ENCODE measurements around the gene PAK5.

The PAK5 gene

GRCh38 chr20:9634327-9634726 lies 204.5 kb downstream of the PAK5 start:
- H3K9ac ChIP-seq = no peak overlapping the region
- peak overlapping the region in 5 of 11 experiments; percentile 8 to 44 (median 41); a peak in 5 of 22 replicates for H3K4me2 ChIP-seq
- no peak overlapping the region for H3K27ac ChIP-seq
- H3K4me1 ChIP-seq = peaks cover 6 to 38% (median 11%) of the 10 kb centered on the region in 10 experiments; a peak in 16 of 20 replicates
- H3K4me3 ChIP-seq = no peak overlapping the region
- H3K27me3 ChIP-seq = no peaks in the 10 kb centered on the region
- H3K9me3 ChIP-seq (replicated peaks in 1 of 11) = no peaks in the 10 kb centered on the region
- TF ChIP-seq Cebpa-rat (IDR thresholded peaks at IDR 0.05) = no peak
- no peaks in the 10 kb centered on the region for H3K36me3 ChIP-seq
- no peaks in the 10 kb centered on the region for H4K20me1 ChIP-seq

DNA sequence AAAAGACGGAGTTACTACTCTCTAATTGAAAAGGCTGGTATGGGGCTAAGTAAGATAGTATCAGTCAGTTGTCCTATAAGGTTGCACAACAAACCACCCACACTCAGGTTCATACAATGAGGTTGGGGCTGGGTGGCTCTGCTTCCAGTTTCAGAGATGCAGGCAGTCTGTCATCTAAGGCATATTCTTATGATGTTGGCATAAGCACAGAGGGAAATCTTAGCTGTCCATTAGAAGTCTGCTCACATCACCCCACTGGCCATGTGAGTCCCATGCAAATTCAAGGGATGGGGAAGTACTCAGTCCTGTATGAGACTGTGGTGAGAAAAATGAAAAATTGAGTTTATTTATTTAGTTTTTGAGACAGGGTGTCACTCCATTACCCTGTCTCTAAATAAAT lies 205.9 kb downstream of the PAK5 start:
- Histone ChIP-seq H3K4me2 (peak overlapping the region in 2 of 11 experiments; percentile 32 to 34; a peak in 2 of 22 replicates), H3K36me3 (no peaks in the 10 kb centered on the region), H3K9me3 (replicated peaks in 1 of 11) (no peaks in the 10 kb centered on the region), H4K20me1 (no peaks in the 10 kb centered on the region), H3K27ac (no peak overlapping the region), H3K27me3 (no peaks in the 10 kb centered on the region), H3K9ac (no peak overlapping the region), H3K4me3 (no peak overlapping the region), H3K4me1 (peaks cover 6 to 44% (median 11%) of the 10 kb centered on the region in 10 experiments; a peak in 16 of 20 replicates)
- TF ChIP-seq Cebpa-rat (IDR thresholded peaks at IDR 0.05) = no peak

GRCh38 chr20:9632265-9632664 lies 206.6 kb downstream of the PAK5 start:
- H3K4me2 ChIP-seq = no peak overlapping the region

DNA sequence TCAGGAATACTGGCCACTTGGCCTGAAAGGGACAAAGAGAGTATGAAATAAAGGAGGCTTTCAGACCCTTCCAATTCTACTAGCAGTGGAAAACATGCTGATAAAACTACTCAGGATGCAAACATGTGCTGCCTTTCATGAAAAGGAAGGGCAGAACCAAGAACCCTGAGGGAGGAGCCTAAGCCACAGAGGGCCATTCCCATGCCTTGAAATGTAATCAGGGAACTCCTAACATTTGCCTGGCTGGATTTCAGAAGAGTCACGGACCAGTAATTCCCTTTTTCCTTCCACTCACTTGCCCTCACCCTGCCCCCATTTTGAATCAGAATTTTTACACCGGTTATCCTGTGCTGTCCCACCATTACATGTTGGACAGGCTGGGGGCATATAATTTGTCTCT lies 208.3 kb downstream of the PAK5 start:
- H3K27me3 ChIP-seq = no peaks in the 10 kb centered on the region
- peaks cover 17 to 44% (median 27%) of the 10 kb centered on the region in 10 experiments; a peak in 17 of 20 replicates for H3K4me1 ChIP-seq
- H3K9me3 ChIP-seq (replicated peaks in 1 of 11) = no peaks in the 10 kb centered on the region
- no peaks in the 10 kb centered on the region for H4K20me1 ChIP-seq
- no peak for TF ChIP-seq Cebpa-rat (IDR thresholded peaks at IDR 0.05)
- no peak overlapping the region for H3K4me3 ChIP-seq
- no peak overlapping the region for H3K9ac ChIP-seq
- no peaks in the 10 kb centered on the region for H3K36me3 ChIP-seq
- H3K4me2 ChIP-seq = peak overlapping the region in 5 of 11 experiments; percentile 6 to 62 (median 44); a peak in 8 of 22 replicates
- H3K27ac ChIP-seq = peak overlapping the region in 2 of 11 experiments; percentile 8 to 26; a peak in 2 of 22 replicates

More at GRCh38 chr20:9632265-9632664, 206.6 kb downstream of the PAK5 start:
- Histone ChIP-seq H3K4me1 (peaks cover 9 to 44% (median 12%) of the 10 kb centered on the region in 10 experiments; a peak in 17 of 20 replicates), H3K9me3 (replicated peaks in 1 of 11) (no peaks in the 10 kb centered on the region), H3K27ac (no peak overlapping the region), H4K20me1 (no peaks in the 10 kb centered on the region), H3K36me3 (no peaks in the 10 kb centered on the region), H3K9ac (no peak overlapping the region), H3K27me3 (no peaks in the 10 kb centered on the region), H3K4me3 (no peak overlapping the region)
- no peak for TF ChIP-seq Cebpa-rat (IDR thresholded peaks at IDR 0.05)

DNA sequence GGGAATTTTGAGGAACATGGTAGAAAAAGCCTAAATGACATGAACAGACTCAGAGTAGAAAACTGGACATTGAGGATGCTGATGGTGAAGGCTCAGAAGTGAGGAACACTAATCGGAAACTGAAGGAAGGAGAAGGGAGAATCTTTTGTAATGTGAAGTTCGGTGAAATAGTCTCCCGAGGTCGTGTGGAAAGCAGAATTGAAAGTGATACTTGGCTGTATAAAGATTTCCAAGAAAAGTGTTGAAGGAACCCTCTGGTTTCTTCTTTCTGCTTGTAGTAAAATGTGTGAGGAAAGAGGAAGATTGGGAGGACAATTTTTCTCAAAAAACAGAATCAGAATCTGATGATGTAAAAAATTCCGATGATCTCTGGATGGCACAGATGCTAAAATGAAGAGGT lies 209.0 kb downstream of the PAK5 start:
- Histone ChIP-seq H4K20me1 (no peaks in the 10 kb centered on the region), H3K36me3 (no peaks in the 10 kb centered on the region), H3K27me3 (no peaks in the 10 kb centered on the region)

GRCh38 chr20:9628589-9628988 lies 210.3 kb downstream of the PAK5 start:
- no peak for TF ChIP-seq Cebpa-rat (IDR thresholded peaks at IDR 0.05)
- H3K9me3 ChIP-seq (replicated peaks in 1 of 11) = peaks cover 0 to 9% (median 4%) of the 10 kb centered on the region in 11 experiments; a peak in 12 of 22 replicates
- no peak overlapping the region for H3K9ac ChIP-seq
- no peaks in the 10 kb centered on the region for H3K27me3 ChIP-seq
- no peak overlapping the region for H3K27ac ChIP-seq
- no peaks in the 10 kb centered on the region for H4K20me1 ChIP-seq
- H3K36me3 ChIP-seq = no peaks in the 10 kb centered on the region
- H3K4me2 ChIP-seq = peak overlapping the region in 1 of 11 experiments; percentile 47; a peak in 1 of 22 replicates
- peaks cover 17 to 41% (median 20%) of the 10 kb centered on the region in 10 experiments; a peak in 17 of 20 replicates for H3K4me1 ChIP-seq
- H3K4me3 ChIP-seq = no peak overlapping the region

More for the DNA sequence above, 209.0 kb downstream of the PAK5 start:
- Histone ChIP-seq H3K9ac (no peak overlapping the region), H3K4me3 (no peak overlapping the region), H3K27ac (peak overlapping the region in 1 of 11 experiments; percentile 26; a peak in 2 of 22 replicates), H3K4me1 (peaks cover 17 to 44% (median 27%) of the 10 kb centered on the region in 10 experiments; a peak in 17 of 20 replicates), H3K4me2 (peak overlapping the region in 5 of 11 experiments; percentile 6 to 62 (median 44); a peak in 8 of 22 replicates), H3K9me3 (replicated peaks in 1 of 11) (no peaks in the 10 kb centered on the region)
- TF ChIP-seq Cebpa-rat (IDR thresholded peaks at IDR 0.05) = no peak

DNA sequence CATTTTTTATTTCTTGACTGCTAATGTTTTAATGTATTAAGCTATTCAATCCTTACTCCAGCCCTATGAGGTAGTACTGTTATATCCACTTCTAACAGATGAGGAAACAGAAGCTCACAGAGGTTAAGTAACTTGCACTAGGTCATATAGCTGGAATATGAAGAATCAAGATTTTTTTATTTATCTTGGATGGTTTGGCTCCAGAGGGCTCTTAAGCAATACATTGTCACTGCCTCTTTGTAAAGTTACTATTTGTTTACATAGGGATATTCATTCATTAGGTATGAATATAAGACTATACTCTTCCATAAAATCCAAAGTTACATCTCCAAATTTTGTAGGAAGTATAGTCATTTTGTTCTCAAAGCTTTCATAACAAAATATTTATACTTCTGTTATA lies 210.7 kb downstream of the PAK5 start:
- H3K9me3 ChIP-seq (replicated peaks in 1 of 11) = peaks cover 0 to 12% (median 7%) of the 10 kb centered on the region in 11 experiments; a peak in 13 of 22 replicates
- no peak overlapping the region for H3K4me3 ChIP-seq
- no peak overlapping the region for H3K4me2 ChIP-seq
- peaks cover 17 to 36% (median 20%) of the 10 kb centered on the region in 10 experiments; a peak in 17 of 20 replicates for H3K4me1 ChIP-seq
- no peaks in the 10 kb centered on the region for H4K20me1 ChIP-seq
- H3K27ac ChIP-seq = no peak overlapping the region
- H3K27me3 ChIP-seq = no peaks in the 10 kb centered on the region
- no peak for TF ChIP-seq Cebpa-rat (IDR thresholded peaks at IDR 0.05)
- no peak overlapping the region for H3K9ac ChIP-seq
- H3K36me3 ChIP-seq = no peaks in the 10 kb centered on the region

GRCh38 chr20:9627219-9627618 lies 211.7 kb downstream of the PAK5 start:
- Histone ChIP-seq H4K20me1 (no peaks in the 10 kb centered on the region), H3K27me3 (no peaks in the 10 kb centered on the region), H3K9me3 (replicated peaks in 1 of 11) (peaks cover 0 to 19% (median 10%) of the 10 kb centered on the region in 11 experiments; a peak in 13 of 22 replicates), H3K4me1 (peaks cover 17 to 29% (median 20%) of the 10 kb centered on the region in 10 experiments; a peak in 17 of 20 replicates), H3K4me2 (peak overlapping the region in 8 of 11 experiments; percentile 16 to 58 (median 40); a peak in 14 of 22 replicates), H3K4me3 (no peak overlapping the region), H3K27ac (no peak overlapping the region), H3K9ac (no peak overlapping the region), H3K36me3 (no peaks in the 10 kb centered on the region)
- no peak for TF ChIP-seq Cebpa-rat (IDR thresholded peaks at IDR 0.05)

DNA sequence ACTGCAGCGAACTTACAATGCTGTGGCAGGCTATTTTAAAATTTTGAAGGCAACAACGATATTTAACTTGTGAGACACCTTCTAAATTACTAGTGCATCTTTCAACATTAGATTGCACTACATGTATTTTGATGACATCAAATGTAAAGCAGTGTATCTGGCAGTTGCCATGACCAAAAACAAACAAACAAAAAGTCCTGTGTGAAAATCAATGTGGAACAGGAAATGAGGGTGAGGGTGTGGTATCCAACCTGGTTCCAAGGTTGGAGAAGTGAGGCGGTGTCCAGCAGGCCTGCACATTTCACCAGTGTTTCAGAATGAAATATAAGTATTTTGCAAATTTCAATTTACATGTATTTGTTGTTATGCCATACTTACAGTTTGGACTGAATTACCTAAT lies 212.5 kb downstream of the PAK5 start:
- no peaks in the 10 kb centered on the region for H4K20me1 ChIP-seq
- no peak overlapping the region for H3K4me3 ChIP-seq
- H3K27ac ChIP-seq = no peak overlapping the region
- H3K36me3 ChIP-seq = no peaks in the 10 kb centered on the region
- H3K9ac ChIP-seq = no peak overlapping the region
- H3K9me3 ChIP-seq (replicated peaks in 1 of 11) = peaks cover 0 to 19% (median 10%) of the 10 kb centered on the region in 11 experiments; a peak in 13 of 22 replicates
- H3K4me2 ChIP-seq = peak overlapping the region in 7 of 11 experiments; percentile 1 to 58 (median 37); a peak in 12 of 22 replicates
- H3K27me3 ChIP-seq = no peaks in the 10 kb centered on the region
- no peak for TF ChIP-seq Cebpa-rat (IDR thresholded peaks at IDR 0.05)
- H3K4me1 ChIP-seq = peaks cover 17 to 28% (median 20%) of the 10 kb centered on the region in 10 experiments; a peak in 17 of 20 replicates
